Dermis blood vessel endothelial cell (primary cell): Measurements from ENCODE around the gene PAX6. TPM values are rescaled to one million over a fixed set of nuclear protein-coding genes. Genes with fewer than 3 reads are reported as not detected.

Source experiments
- DNase-seq: peaks from one replicate; pipeline ENCODE4 v3.0.0; 2010
- total RNA-seq: library from RNA; depleted of rRNA; stranded (reverse); fragments of >200 nt; gene quantifications from 2 replicates; pipeline ENCODE4 v1.2.3, GENCODE V29; 2014

Gene PAX6
- total RNA-seq, 1 donor from 2014 or later, result not detected

DNA sequence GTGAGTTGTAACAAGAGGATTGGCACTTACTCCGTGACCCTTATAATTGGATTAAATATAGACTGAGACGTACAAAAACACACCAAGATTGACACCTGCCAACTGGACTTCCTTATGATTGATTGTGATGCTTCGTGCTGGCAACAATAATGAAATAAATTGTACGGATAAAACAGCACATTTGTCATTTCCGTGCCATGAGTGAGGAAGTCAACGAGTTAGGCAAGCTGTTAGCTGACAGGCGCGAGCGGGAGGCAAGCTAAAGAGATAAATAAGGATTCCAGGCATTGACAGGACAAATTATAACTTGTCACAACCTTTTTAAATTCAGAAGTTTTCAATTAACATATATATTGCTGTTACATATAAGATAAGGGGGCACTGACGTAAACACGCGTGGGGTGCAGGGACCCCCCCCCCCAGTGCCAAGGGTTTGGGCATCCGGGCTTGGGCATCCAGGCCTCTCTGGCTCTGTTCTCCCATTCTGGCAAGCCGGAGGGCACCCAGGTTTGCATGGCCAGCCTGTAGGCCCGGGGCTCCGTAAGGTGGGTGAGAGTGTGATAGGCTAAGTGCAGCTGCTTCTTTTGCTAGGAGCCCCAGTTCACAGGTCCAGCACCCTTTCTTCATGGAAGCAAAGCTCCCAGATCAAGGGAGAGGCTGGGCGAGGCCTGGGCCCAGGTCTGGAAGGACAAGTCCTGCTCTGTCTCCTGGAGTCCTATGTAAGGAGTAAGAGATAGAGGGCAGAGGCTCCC lies 11.2 kb upstream of the PAX6 start:
- no peak for DNase-seq

DNA sequence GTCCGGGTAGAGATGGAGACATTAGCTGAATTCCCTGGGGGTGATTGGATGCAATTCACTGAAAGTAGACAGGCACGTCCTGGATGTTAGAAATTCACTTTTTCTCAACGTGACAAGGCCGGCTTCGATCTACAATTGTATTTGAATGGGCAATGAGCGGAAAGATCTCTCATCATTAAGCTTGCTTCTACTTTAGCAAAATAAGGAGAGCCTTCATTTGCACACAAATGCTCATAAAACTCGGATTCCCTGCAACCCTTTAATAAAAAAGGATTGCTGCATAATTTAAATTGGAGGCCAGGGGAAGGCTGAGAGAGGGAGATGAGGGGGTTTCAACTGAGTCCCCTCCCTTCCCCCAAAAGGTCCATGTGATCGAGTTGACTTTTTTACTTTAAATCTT lies 10.6 kb upstream of the PAX6 start:
- no peak for DNase-seq

DNA sequence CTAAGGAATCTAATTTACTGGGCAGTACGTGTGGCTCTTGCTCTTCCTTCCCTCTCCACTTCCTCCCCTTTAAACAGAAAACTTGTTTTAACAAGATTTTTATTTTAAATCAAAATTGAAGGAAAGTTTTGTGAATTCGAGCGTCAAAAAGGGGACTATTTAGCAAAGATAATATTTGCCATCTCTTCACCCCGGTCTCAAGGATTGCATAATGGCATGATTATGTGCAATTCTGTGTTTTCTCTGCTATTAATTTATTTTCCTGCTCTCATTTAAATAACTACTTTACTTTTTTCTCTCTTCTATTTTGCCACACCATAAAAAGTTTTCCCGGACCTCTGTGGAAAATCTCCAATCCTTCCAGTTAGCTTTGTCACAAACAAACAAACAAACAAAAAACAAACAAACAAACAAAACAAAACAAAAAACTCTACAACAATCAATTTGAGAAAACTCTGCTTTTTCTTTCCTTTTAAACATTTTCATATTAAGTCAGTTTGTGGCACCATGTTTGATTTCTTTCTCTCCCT lies 10.2 kb upstream of the PAX6 start:
- no peak for DNase-seq

DNA sequence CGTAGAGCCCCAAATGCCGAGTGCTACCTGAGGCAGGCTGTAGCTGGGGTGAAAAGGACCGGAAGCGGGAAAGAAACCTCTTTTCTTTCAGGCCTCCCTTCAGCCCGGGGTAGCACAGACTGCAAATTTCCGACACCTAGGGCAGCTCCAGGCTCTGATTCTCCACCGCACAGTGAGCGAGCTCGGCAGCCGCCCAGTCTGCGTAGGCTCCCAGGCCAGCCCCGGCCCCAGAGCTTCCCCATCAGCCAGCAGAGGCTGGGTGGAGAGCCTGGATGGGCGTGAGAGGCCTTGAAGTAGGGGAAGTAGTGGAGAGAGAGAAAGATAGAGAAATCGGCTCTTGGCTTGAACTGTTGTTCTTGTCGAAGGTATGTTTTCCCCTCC lies 9.3 kb upstream of the PAX6 start:
- DNase-seq, result no peak

DNA sequence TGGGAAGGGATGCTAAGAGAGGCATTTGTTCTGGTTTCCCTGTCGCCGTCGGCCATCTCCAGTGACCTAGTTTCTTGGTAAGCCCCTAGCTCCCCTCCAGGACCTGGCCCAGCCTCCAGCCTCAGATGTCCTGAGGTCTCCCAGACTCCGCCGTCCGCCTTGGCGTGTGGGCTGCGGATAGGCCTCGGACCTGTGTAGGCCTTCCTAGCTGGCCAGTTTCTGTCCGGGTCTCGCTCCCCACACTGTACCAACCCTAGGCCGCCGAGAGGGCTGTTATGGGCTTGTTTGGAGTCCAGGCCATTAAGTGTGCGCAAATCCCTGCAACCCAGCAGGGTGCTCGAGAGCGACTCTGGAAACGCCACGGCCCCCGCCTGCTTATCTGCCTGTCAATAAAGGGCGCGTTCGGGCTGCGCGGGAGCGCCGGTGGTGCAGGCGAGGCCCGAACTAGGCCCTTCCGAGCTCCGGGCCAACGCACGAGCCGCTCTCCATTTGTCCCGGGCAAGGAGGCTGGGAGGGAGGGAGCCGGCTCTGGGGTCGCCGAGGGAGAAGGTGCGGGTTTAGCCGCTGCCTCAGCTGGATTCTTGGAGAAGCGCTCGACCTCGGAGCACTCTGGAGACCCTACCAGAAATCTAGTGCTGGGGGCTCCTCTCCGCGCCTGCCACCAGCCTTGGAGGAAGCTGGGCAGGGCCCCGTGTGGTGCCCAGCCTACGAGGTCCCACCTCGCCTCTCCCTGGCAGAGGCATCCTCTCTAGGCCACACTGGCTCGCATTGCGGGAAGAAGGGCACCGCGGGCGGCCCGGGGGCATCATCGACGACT lies 8.7 kb upstream of the PAX6 start:
- DNase-seq, result no peak

DNA sequence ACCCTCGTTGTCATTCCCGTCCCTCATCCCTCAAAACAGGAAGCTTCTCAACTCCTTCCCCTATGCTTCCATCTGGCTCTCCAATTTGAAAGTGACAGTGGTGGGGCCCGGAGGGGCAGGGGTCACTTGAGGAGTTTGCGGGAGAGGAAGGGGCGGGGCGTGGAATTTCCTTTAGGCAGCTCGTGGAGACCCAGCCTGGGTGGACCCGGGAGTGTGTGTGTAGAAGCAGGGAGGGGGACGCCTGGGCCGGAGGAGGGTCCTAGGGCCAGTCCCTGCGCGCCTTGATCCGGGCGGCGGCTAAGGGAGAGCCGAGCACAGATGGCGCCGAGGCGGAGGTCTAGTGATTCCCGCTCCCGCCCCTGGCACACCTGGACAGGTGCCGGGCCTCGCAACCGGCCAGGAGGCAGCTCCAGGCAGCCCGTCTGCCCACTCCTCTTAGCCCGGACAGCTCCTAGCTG lies 7.8 kb upstream of the PAX6 start:
- no peak for DNase-seq

DNA sequence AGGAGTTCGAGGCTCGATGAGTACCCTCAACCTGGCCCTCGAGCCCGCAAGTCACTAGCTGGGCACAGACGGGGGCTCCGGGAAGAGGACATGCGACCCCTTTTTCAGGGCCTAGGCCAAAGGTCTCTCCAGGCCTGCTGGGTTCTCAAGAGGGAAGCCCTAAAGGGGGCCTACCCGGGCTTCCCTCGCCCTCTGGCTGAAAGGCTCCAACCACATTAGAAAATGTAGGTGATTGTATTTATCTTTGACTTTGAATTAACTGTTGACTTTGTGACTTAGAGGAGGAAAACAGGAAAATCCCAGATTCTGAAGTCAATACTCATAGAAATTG lies 7.3 kb upstream of the PAX6 start:
- no peak for DNase-seq

DNA sequence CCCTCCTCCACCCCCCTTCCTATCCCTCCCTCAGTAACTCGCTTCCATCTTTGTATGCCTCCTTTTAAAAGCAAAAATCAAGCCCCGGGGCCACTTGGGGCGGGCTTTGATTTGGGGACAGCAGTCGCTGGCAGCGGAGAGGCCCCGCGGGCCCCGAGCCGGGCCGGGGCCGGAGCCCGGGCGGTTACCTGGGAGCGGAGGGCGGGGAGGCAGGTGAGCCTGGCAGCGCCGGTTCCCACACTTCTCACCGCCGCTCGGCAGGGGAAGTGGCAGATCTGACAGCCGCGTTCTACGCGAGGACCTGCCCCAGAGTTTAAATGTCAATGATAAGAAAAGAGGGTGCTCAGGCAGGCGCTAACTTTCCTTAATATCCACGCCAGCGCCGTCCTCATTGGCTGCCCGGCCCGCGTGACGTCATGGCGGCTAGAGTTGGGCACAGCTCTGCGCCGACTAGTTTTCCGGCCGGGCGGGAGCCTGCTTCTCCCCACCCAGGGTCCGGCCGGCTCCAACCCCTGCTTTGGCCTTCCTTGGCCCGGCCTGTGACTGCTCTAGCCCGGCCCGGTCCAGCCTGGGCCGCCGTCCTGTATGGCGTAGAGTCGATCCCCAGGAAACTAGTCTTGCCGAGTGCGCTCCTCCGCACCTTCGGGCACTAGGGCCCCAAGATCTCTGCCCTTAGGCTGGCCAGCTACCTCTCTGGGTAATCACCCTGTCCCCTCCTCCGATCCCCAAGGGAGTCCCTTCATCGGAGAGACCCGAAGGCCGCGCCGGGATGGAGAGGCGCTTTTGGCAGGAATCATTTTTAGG lies 6.7 kb upstream of the PAX6 start:
- DNase-seq, result no peak

DNA sequence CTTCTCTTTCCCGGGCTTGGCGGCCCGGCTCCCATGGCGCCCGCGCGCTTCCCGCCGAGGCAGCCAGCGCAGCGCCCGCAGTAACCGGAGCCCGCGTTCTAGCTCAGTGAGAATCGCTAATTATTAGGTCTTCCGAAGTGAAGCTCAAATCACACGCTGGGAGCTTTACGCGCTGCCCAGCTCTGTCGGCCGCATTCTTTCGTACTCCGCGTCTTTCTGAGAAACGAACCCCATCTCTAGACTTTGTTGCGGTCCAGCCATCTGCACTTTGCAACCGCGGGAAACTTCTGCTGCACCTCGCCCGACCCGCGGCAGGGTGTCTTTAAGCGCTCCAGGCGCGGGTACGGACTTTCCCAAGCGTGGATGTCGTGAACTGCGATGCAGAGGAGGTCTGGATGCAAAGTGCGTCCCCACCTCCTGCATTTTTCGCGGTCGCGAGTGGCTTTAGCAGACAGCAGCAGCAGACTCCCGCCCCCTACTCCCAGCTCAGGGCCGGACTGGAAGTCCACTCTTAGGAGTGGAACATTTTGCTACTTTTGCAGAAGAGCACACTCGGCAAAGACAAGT lies 6.0 kb upstream of the PAX6 start:
- DNase-seq, result no peak

DNA sequence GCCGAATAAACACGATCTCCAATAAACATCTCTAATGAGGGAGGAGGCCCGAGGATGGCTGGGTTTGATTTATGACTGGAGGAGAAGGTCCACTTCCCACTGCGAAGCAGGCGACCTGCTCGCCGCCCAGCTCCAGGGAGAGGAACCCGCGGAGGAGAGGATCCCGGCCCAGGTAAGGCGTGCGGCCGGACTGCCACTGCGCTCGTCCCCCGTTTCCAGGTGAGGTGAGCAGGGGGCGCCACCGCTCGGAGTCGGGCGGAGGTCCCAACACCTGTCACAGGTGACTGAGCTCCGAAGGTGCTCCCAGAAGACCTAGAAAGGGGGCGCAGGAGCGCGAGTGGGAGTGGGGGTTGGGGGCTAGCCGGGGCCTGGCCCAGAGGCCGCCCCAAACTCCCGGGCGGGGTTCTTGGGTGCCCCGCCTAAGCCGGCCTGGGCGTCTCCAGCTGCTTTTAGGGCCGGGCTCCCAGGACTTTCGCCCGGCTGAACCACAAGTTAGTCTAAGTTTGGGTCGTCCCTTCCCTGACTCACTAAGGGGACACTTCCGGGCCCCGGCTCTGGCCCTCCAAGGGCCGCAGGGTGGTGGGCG lies 5.4 kb upstream of the PAX6 start:
- DNase-seq, result no peak

DNA sequence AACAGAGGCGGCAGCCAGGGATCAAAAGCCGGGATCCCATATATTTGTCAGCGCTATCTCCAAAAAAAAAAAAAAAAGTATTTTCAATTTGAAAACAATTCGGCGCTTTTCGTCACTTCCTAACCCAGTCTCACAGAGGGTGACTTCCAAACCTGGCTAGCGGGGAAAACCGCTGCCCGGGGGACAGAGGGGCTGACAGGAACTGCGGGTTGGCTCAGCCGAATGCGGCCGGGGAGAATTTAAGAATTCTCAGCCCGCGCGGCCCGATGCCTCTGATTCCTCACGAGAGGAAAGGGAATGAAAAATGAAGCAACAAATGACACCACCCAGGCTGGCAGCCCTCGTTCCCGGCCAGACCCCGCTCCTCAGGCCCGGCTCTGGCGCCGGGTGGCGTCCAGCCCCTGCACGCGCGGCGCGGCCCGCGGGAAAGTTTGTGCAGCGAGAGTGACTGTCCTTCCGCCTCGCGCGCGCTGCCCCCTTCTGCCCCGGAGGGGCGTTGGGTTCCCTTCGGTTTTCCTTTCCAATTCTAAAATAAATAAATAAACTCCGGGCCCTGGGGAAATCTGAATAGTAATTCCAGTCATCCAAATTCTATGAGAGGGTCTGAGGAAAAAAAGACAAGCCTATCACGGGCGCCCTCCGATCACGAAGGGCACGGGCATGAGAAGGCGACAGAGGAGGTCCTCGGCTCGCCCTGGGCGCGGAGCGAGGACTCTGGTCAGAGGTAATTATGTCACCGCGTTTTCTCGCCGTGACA lies 4.8 kb upstream of the PAX6 start:
- DNase-seq, result no peak

DNA sequence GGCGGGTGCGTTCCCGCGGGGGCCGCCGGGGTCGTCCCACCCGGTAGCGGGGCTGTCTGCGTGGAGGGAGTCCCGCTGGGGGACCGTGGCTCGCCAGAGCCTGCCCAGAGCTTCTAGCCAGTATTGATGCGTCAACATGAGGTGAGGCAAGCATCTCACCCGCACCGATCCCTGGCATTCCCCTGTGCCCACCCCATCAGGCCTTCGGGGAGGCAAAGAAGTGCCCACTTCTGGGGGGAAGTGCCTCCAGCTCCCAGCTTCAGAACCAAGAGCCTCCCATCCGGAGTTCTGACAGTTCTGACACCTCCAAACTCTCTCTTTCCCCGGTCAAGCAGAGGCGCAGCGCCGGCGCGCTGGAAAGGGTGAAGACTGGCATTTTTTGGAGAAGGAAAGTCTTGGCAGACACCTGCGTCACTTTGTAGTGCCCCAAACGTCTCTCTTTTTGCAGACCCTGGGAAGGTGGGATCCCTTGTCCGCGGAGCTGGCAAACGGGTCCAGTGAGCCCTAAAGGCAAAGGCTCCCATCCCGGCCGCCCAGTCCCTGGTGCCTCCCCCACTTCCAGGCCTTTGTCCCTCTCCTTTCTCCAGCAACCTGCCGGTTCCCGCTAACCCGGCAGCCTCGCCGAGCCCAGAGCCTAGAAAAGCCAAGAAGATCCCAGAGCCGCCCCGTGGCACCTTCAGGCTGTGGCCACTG lies 3.2 kb upstream of the PAX6 start:
- no peak for DNase-seq

DNA sequence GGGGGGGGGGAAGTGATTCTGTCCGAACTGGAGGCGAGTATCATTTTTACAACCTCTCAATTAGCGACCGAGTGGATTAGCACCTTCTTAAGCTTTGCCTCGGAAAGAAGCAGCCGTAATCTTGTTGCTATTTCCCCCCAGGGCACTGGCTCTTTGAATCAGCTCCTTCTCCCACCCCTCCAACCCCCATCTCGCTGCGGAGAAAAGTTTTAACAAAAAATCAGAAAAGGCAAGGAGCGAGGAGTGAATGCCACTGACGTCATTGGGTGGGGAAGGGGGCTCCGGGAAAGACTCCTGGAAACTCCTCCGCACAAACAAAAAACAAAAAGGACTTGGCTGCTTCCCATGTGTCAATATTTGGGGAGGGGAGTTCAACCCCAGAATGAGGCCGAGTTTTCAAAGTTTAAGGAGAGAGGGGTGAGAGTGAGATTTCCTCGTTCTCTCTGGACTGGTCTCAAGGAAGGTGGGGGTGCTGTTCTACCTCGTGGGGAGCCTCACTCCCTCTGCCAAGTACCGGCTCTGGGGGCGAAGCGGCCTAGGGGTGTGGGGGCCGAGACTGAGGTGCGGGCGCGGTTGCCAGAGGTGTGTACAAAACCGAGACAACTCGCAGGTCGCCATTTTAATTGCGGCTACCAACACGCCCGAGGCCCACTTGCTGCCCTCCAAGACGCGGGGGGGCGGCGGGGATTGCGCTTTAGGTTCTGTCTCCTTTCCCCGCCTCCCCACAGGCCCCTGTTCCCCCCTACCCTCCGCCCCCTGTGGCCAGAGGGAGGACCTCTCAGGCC lies 2.5 kb upstream of the PAX6 start:
- DNase-seq, result no peak

DNA sequence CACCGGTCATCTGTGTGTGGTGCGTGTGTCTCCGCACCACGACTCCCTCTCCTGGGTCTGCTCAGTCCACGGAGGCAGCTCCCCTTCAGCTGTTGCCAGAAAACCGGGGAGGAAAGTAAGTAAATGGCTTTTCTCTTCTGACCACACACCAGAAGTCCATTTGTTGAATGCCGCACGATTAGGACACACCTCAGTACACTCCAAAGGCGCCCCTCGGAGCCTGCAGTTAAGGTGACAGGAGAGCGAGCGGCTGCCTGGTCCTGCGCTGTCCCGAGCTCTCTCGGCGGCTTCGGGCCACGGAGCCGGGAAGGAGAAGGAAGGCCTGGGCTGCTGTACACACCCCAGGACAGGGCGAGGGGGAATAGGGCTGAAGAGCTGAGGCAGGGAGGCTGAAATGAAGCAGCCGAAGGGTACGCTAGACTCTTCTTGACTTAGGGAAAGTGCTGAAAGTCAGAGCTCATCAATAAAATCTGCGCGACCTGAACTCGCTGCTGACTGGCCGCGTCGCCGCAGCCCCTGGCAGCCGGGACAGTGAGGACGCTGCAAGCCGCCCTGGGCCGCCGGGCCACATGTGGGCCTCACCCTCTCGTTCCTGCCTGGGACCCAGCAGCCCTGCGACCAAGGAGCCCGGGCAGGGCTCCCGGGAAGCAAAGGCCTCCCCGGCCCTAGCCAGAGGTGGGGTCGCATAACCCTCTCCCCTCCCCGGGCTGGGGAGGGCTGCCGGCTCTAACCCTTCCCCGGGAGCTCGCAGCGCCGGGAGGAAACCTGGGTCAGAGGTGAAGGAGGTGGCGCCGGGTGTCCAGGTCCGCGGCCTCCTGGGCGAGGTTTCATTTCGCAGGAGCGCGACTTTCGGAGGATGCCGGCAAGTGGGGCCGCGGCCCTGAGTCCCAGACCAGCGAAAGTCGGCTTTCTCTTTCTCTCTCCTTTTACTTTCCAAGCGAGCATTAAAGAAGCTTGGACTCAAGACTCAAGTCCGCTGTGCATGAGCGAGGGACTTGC lies 1.6 kb upstream of the PAX6 start:
- peak; percentile 29 for DNase-seq

DNA sequence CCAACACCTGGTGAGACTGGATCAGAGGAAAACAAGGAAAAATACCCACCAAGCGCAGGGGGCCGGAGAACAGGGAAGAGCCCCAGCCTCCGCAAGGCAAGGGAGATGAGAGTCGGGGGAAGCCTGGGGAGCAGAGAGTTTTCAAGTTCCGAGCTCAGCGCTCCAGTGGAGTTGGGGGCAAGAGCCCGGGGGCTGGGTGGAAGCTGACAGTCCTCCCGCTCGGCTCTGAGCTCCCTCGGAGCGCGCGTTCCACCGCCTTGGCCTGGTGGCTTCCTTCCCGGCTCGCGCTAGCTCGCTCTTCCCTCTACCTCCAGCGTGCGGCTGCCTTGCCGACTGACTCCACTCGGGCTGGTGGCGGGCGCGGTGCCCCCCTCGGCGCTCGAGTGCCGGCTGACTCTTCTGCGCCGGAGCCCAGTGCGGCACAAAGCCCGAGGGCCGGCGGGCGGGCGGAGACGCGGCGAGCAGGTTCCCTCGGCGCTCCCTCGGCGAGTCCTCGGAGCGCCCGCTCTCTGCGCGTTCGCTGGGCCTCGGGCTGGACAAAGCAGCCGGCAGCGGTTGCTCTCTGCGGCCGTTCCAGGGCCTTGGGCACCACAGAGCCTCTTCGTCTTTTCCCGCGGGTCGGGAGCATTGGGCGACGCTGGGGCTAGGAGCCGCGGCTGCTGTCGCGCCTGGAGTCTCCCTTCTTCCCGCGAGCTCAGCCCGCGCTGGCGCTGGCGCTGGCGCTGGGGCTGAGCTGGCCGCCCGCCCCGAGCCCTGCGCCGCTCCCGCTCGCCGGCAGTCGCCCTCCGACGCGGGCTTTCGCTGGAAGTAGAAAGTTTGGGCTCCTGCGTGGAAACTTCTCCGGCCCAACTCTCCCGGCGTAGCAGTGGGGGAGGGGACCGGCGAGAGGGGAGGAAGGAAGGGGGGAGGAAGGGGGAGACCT lies 1.0 kb downstream of the PAX6 start:
- DNase-seq, result peak; percentile 62

DNA sequence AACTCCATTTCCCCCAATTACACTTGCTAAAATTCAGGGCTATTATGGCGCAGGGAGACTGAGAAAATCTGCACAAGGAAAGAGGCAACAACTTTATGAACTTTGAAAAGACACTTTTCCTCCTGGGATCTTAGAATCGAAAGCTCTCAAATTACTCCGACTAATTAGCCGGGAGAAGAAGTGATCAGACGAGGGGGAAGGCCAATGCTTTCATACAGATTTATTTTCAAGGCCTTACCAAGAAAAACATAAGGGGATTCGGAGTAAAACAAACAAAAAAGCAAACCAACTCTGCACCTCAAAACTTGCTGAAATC lies 1.6 kb downstream of the PAX6 start:
- DNase-seq, result no peak

DNA sequence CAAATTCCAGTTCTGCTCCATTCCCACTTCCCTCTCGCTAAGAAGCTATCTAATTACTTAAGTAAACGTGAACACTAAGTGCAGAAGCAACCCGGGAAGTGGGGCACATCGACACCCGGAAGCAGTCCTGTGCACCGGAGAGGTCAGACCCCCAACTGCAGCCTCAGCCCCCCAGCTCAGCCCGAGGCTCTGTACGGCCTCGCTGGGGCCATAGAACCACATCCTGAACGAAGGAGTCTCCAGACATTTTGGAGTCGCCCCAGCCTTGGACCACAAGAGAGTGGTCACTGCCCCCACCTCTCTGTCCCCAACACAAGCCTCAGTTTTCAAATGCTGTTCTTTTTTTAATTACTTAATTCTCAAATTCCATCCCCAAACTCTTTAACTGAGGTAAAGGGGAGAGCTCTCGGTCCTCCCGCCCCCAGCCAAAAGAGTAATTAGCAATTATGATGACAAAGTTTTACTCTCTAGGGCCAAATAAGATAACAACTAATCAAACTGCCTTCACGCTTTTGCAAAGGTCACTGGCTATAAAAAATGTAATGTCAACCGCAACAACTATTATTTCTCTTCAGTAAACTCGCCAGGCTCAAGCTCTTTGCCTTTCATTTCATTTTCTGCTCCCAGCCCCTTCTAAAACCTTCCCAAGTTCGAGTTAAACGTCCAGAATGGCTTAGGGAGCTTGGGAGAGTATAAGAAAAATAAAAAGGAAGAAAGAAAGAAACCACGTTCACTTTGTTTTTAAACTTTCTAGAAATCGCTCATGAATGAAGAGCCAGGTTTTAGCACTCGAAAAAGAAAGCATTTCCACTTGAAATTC lies 2.2 kb downstream of the PAX6 start:
- DNase-seq, result no peak
